Ovary (tissue), 9 donors: ENCODE data around the gene ERCC5. TPM values are rescaled to one million over a fixed set of nuclear protein-coding genes. Genes with fewer than 3 reads are reported as not detected.

Experiments used
- DNase-seq, 5 donors: peaks; one replicate each; pipeline ENCODE4 v3.0.0-alpha.2; 2019 to 2020
- H3K27ac ChIP-seq, 2 donors: fragments of 200-600 bp; one replicate each; pipeline versions ENCODE4 v1.5.1 to v1.8.0; 2019 to 2022
- H3K27me3 ChIP-seq: fragments of 200-600 bp; one replicate; pipeline ENCODE4 v1.8.0; 2022
- H3K36me3 ChIP-seq: fragments of 200-600 bp; sonication (generic); one replicate; pipeline ENCODE4 v1.5.1; 2019
- H3K4me1 ChIP-seq: one replicate; pipeline ENCODE4 v1.8.1; 2013; ENCODE audit warnings: mild to moderate bottlenecking, moderate library complexity; ENCODE audit not compliant: insufficient read depth
- H3K4me3 ChIP-seq: fragments of 200-600 bp; sonication (generic); one replicate; pipeline ENCODE4 v1.5.1; 2017
- H3K9me3 ChIP-seq, 2 donors: fragments of 200-600 bp in 1 of 2; sonication (generic) in 1 of 2; one replicate each; pipeline versions ENCODE4 v1.5.1 to v1.8.1; 2013 to 2019; ENCODE audit warnings: mild to moderate bottlenecking in 1 of 2, moderate library complexity in 1 of 2
- CTCF ChIP-seq, 3 donors: fragments of 450-650 bp in 2 of 3; fragments of 200-600 bp in 1 of 3; IDR thresholded peaks; one replicate each; pipeline versions ENCODE4 v1.5.1 to v1.8.0; 2016 to 2022; ENCODE audit warnings: antibody characterized with exemption in 3 of 3, mild to moderate bottlenecking in 1 of 3
- EP300 ChIP-seq: sonication (generic); formaldehyde crosslinking; IDR thresholded peaks from one replicate; pipeline ENCODE4 v1.6.1; 2017; ENCODE audit warnings: antibody characterized with exemption
- POLR2A ChIP-seq: fragments of 450-650 bp; IDR thresholded peaks from one replicate; pipeline ENCODE4 v1.6.1; 2017; ENCODE audit warnings: antibody characterized with exemption, mild to moderate bottlenecking, moderate library complexity
- WGBS, 3 donors: extraction: QIAGEN DNeasy Blood & Tissue Kit in 1 of 3; methylation state at CpG; one replicate each; pipeline versions ENCODE4 v1.1.5 to v1.1.7; 2013 to 2017; 5-methylcytosine and 5-hydroxymethylcytosine counted together
- intact Hi-C, 4 donors: fragments of 100-400 bp; cut with DNase I; formaldehyde crosslinking; loops; one replicate each; pipeline versions ENCODE4 v1.11.0 to v1.15.1; 2022 to 2023
- polyA plus RNA-seq, 2 donors: library from polyadenylated mRNA; stranded (reverse); fragments of 200-250 nt in 1 of 2; fragments of 350-450 nt in 1 of 2; fragmentation: Illumina TruSeq in 1 of 2; extraction: RNeasy Lipid Tissue Mini Kit (QIAGEN cat#74804) in 1 of 2; gene quantifications; one replicate each; pipeline ENCODE4 v1.2.3, GENCODE V29; 2013 to 2014
- total RNA-seq, 7 donors: library from RNA; depleted of rRNA in 2 of 7; stranded (reverse); fragments of >200 nt in 2 of 7; fragmentation: NEBNext Ultra II Directional in 3 of 7; extraction: Animal tissue kit (Norgen Biotek cat#: 25700) in 3 of 7; gene quantifications; one replicate each; pipeline versions ENCODE4 v1.1.0 to v1.2.4, GENCODE V29; 2016 to 2023
- donor health status: DM: no; HTN: no; CAD: no; lungs with moderate emphysema.
- donor health status: DM: no; HTN: no; CAD: no.
- donor health status: Bipolar disorder and iron deficiency.
- donor health status: DM: yes; HTN: yes; CAD: no.
- donor health status: DM: no; HTN: no; CAD: no.
- donor health status: DM: yes; HTN: yes; CAD: no.

The ERCC5 gene
- total and polyA plus RNA-seq, 9 donors = 38.4 to 65.2 (median 46.1) TPM

DNA sequence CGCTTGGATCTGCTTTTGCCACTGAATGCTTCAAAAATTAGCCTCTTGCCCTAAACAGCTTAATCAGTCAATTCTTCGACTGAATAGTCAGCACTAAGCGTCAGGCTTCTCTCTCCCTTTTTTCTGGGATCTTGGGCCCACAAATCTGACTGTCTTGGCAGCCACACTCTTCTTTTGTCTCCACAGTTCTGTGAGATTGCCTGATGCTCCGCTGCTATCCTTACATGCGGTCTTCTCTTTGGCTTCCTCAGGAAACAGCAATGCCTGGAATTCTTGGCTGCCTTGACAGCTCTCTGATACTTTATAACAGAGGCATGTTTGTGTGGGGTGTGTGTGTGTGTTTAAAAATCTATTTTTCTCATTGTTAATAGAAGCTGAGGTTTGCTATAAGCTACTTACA is 32.6 kb downstream of the ERCC5 start:
- DNase-seq = no peak
- H3K36me3 ChIP-seq = no peaks in the 10 kb centered on the region
- H3K4me3 ChIP-seq = no peak overlapping the region
- intact Hi-C loops = no loop called here
- no peak overlapping the region for H3K27ac ChIP-seq
- TF ChIP-seq POLR2A (no peak), CTCF (IDR thresholded peaks at IDR 0.05) (no peak), EP300 (no peak)
- H3K9me3 ChIP-seq = no peaks in the 10 kb centered on the region
- 19 to 30% (median 26%) methylated on average over 5 of the region's 5 CpGs for WGBS, 3 donors
- H3K27me3 ChIP-seq = no peaks in the 10 kb centered on the region
- no peaks in the 10 kb centered on the region for H3K4me1 ChIP-seq

DNA sequence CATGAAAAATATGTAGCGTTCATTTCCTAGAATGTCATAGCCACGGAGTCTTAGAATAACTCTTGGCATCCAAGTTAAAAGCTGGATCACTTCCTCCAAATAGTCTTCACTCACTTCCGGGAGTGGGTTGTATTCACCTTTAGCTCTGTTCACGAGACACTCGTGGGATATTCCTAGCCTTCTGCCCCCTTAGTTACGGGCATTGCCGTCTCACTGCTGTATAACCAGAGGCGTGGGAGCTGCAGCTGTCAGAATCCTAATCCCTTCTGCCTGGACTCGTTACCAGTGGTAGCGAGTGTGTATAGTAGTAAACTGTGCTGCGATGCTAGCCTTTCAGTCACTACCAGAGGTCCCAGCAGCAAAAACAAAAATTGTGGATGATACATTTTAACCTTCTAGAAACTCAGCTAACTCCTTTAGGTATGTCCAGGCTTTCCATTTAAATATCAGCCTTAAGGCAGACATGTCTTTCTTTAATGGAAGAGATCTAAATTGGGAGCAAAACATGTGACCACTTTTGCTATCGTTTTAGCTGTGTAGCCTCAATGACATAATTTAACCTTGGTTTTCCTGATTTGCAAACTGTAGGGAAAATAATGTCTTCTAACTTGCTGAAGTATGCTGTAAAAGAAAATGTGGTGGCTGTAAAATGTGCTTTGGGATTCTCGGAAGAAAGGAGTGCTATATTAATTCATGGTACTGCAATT is 34.1 kb downstream of the ERCC5 start:
- H3K27ac ChIP-seq = no peak overlapping the region
- no peaks in the 10 kb centered on the region for H3K27me3 ChIP-seq
- DNase-seq = no peak
- 62 to 71% (median 63%) methylated on average over 13 of the region's 13 CpGs for WGBS, 3 donors
- H3K9me3 ChIP-seq = no peaks in the 10 kb centered on the region
- no peaks in the 10 kb centered on the region for H3K36me3 ChIP-seq
- no peak for TF ChIP-seq EP300
- no peak for TF ChIP-seq POLR2A
- TF ChIP-seq CTCF (IDR thresholded peaks at IDR 0.05) = no peak
- intact Hi-C loops = no loop called here
- H3K4me3 ChIP-seq = no peak overlapping the region
- H3K4me1 ChIP-seq = no peaks in the 10 kb centered on the region

DNA sequence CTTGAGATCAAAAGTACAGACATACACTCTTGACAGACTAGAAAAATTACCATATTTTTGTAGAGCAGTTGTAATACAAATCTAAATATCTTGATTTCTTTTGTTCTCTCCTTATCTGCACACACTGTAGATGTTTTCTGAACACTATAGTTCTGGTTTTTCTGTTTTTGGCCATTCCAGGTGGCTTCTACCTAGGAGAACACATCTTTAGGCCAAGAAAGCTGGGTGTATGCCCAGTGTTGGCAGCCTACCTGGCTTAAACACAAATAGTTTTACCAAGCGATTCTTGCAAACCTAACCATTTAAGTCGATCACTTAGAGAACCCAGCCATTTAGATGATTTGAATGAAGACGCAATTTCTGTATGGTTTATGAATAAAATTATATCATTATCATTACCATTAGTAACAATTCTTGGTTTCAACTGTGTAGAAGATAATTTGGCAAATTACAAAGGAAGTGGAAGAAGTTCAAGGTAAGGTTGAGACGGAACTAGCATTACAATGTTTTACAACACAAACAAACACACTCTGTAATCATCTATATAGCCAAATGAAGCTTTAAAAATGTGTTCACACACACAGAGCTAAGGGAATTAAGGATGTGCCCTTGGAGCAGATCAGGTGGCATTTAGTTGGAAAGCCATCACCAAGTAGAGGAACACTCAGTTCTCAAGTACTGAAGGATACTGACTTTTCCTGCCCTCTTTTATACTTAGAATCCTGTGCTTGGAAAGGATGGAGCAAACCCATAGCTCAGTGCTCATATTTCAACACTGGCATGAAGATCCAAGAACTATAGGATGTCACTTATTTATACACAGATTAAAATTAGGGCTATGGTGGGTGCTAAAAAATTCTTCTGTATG is 36.2 kb downstream of the ERCC5 start:
- Histone ChIP-seq H3K4me1 (no peaks in the 10 kb centered on the region), H3K36me3 (no peaks in the 10 kb centered on the region), H3K9me3 (no peaks in the 10 kb centered on the region), H3K27ac (no peak overlapping the region), H3K27me3 (no peaks in the 10 kb centered on the region), H3K4me3 (no peak overlapping the region)
- intact Hi-C loops = no loop called here
- no peak for TF ChIP-seq EP300
- no peak for TF ChIP-seq CTCF (IDR thresholded peaks at IDR 0.05)
- no peak for TF ChIP-seq POLR2A
- DNase-seq = no peak
- 50 to 66% (median 54%) methylated on average over 4 of the region's 4 CpGs for WGBS, 3 donors

- TF ChIP-seq EP300 = no peak
- no peak for TF ChIP-seq CTCF (IDR thresholded peaks at IDR 0.05)
- TF ChIP-seq POLR2A = no peak
- Histone ChIP-seq H3K36me3 (no peaks in the 10 kb centered on the region), H3K27me3 (no peaks in the 10 kb centered on the region), H3K4me3 (no peak overlapping the region), H3K27ac (no peak overlapping the region), H3K4me1 (no peaks in the 10 kb centered on the region), H3K9me3 (no peaks in the 10 kb centered on the region)
- WGBS, 3 donors = 72 to 75% (median 73%) methylated on average over 2 of the region's 2 CpGs
- intact Hi-C loops = no loop called here
- no peak for DNase-seq
These were observed 46.7 kb downstream of the ERCC5 start for GRCh38 chr13:102892503-102892902.
